Stimulated activated CD4-positive, alpha-beta T cell treated with anti-CD3 and anti-CD28 coated beads, TNF-alpha, amount 100 ng/mL, for 48 hours (primary cell): ENCODE results near the gene PRICKLE2.

ENCODE experiments used
- DNase-seq, 3 donors: peaks; one replicate each; pipeline ENCODE4 v3.0.0-alpha.2; 2020; ENCODE audit warnings: low read depth in 3 of 3

PRICKLE2 gene

GRCh38 chr3:64074060-64074459, 151.2 kb downstream of the PRICKLE2 start:
- DNase-seq = no peak

- DNase-seq = no peak
Measured at GRCh38 chr3:64073158-64073761, 152.0 kb downstream of the PRICKLE2 start.

DNA sequence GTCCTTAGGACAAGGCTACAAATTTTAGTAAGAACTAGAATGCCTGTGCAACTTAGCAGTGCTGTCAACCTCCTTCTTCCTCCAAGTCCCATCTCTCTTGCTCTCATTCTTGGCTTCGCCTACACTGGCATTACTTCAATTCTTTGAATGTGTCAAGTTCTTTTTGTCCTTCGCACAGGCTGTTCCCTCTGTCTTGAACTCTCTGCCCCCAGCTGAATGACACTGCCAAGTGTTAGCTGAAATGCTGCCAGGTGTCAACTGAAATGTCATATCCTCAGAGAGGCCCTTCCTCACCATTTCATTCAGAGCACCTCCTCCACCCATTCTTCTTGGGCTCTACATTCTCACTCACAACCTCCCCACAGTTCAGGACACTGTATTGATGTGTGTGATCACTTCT, 153.1 kb downstream of the PRICKLE2 start:
- DNase-seq = no peak

- no peak for DNase-seq
Measured at GRCh38 chr3:64070704-64071103, 154.6 kb downstream of the PRICKLE2 start.

- DNase-seq = no peak
Measured at GRCh38 chr3:64067506-64068346, 157.5 kb downstream of the PRICKLE2 start.

DNA sequence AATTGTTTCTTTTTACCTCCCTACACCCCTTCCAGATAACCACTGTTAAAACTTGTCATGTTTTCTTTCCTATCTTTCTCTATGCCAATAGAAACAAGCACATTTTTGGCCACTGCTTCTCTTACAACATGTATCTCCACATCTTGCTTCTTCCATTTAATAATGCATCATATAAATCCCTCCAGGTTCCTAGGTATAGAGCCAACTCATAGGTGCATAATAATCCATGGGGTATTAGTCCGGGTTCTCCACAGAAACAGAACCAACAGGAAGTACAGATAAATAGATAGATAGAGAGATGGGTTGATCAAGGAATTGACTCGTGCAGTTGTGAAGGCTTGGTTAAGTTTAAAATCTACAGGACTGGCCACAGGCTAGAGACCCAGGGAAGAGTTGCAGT, 160.5 kb downstream of the PRICKLE2 start:
- no peak for DNase-seq

DNA sequence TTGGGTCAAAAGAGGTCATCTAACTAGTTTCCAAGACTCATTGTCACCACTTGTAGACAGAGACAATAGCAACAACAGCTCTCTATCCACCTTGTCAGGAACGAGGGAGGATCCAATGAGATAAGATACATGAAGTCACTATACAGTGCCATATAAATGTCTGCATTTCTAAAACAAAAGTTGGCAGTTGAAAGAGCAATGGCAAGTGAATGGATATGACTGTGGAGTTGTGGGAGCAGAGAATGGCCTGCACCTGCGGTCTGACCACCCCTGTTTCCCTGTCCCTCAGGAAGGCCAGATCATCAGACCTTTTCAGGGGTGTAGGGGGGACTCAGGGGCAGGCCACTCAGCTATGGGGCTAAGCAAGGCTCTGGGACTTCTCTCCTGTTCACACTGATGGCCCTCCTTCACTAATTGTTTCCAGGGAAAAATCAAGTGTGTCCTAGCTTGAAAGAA, 161.3 kb downstream of the PRICKLE2 start:
- DNase-seq = no peak

- no peak for DNase-seq
Measured at GRCh38 chr3:64063207-64063982, 161.9 kb downstream of the PRICKLE2 start.

- no peak for DNase-seq
Measured at GRCh38 chr3:64061628-64062027, 163.6 kb downstream of the PRICKLE2 start.

- DNase-seq = no peak
Measured at GRCh38 chr3:64059484-64060175, 165.6 kb downstream of the PRICKLE2 start.

DNA sequence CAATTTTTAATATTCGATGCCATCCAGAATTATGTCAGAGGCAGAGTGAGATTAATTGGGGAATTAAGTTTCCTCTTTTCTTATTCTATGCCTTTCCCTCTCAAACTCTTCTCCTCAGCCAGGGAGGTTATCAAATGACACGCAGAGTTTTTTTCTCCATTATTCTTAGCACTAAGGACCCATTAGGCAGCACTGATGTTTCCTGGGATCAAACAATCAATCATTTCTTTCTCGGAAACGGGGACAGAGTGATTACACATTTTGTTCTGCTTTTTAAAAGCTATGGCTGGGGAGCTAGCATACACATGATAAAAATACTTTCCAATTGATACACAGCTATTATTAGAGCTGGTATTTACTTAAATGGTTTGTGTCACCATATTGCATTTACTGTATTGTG, 166.7 kb downstream of the PRICKLE2 start:
- DNase-seq = no peak

DNA sequence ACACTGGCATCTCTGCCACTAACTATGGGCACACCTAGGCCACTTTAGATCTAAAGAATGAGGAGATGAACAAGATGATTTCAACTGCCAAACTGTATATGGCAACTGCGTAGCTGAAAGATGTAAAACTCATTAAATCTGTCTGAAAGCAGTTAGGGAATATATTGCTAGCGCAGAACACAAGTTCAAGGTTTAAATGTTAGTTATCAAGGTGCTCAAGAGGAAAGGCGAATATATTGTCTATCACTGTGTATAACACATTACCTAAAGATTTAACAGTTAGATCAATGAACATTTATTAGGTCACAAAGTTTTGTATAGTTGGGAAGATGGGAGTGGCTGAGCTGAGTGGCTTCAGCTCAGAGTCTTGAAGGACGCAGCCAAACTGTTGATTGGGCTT, 168.0 kb downstream of the PRICKLE2 start:
- no peak for DNase-seq

DNA sequence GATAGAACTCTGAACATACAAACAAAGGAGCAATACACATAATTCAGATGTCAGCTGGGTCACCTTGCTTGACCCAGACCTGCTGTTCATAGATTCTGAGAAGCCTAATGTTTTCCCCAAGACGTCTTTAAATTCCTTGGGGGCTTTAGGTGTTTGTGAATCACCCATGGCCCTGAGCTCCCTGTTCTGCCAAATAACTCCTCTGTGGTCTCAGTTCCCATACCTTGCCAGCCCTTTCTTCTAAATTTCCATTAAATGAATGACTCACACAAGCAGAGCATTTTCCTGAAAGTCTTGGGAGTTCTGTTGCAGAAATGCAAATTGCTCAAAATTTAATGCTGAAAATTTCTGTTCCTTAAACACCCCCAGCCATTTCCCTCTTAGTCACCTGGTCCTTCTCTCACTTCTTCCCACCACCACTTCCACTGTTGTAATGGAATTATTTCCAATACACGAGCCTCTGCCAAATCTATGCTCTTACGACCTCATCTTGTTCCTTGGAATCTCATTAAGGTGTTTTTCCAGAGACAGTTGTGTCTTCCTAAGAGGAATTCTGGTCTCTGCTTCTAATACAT, 168.6 kb downstream of the PRICKLE2 start:
- no peak for DNase-seq

GRCh38 chr3:64055076-64055475, 170.2 kb downstream of the PRICKLE2 start:
- DNase-seq = no peak

GRCh38 chr3:64054488-64054887, 170.8 kb downstream of the PRICKLE2 start:
- no peak for DNase-seq

- DNase-seq = no peak
Measured at GRCh38 chr3:64053581-64053980, 171.7 kb downstream of the PRICKLE2 start.

DNA sequence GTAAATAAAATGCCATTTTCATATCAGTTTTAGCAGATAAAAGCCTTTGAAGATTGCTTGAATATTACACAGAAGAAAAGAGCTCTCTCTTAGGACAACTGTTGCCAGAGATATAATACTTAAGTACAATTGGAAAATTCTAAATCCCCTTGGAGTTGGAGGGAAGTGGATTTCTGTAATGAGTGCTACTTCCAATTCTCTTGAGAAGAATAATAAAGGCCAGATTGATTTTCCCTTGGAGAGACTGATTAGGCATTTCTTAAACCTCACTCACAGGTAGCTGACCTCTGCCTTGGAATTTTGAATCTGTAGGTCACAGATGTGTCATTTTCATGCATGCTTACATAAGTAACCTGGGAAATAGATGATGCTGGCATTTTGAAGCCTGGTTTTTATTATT, 172.1 kb downstream of the PRICKLE2 start:
- no peak for DNase-seq

GRCh38 chr3:64049832-64050231, 175.4 kb downstream of the PRICKLE2 start:
- DNase-seq = no peak

- no peak for DNase-seq
Measured at GRCh38 chr3:64049136-64049535, 176.1 kb downstream of the PRICKLE2 start.

- no peak for DNase-seq
Measured at GRCh38 chr3:64048631-64049061, 176.6 kb downstream of the PRICKLE2 start.

GRCh38 chr3:64047787-64048186, 177.5 kb downstream of the PRICKLE2 start:
- no peak for DNase-seq
